Endothelial cell (in vitro differentiated cells): ENCODE measurements around the gene PTAFR. TPM values are rescaled to one million over a fixed set of nuclear protein-coding genes. Genes with fewer than 3 reads are reported as not detected.
"Not testable (repeated sequence)": the region's sequence is repeated elsewhere in the genome, so short reads cannot be mapped to it uniquely, and the experiment has no call there.

ENCODE experiments used
- DNase-seq: peaks from one replicate; pipeline ENCODE4 v3.0.0; 2021; ENCODE audit warnings: low spot score
- H3K27ac Mint-ChIP-seq: one replicate; pipeline ENCODE4 v1.8.0; 2021; ENCODE audit warnings: mixed read lengths, inconsistent platforms; ENCODE audit not compliant: unreplicated experiment
- H3K27me3 Mint-ChIP-seq: one replicate; pipeline ENCODE4 v1.8.0; 2021; ENCODE audit warnings: mild to moderate bottlenecking, moderate library complexity, mixed read lengths, inconsistent platforms; ENCODE audit not compliant: unreplicated experiment
- H3K36me3 Mint-ChIP-seq: one replicate; pipeline ENCODE4 v1.8.0; 2021; ENCODE audit warnings: mild to moderate bottlenecking, low read depth, mixed read lengths, inconsistent platforms; ENCODE audit not compliant: unreplicated experiment
- H3K4me1 Mint-ChIP-seq: one replicate; pipeline ENCODE4 v1.8.0; 2021; ENCODE audit warnings: mild to moderate bottlenecking, mixed read lengths, inconsistent platforms; ENCODE audit not compliant: unreplicated experiment
- H3K4me3 Mint-ChIP-seq: one replicate; pipeline ENCODE4 v1.8.0; 2021; ENCODE audit warnings: mild to moderate bottlenecking, mixed read lengths, inconsistent platforms; ENCODE audit not compliant: unreplicated experiment
- H3K9me3 Mint-ChIP-seq: one replicate; pipeline ENCODE4 v1.8.0; 2021; ENCODE audit warnings: mixed read lengths, inconsistent platforms; ENCODE audit not compliant: unreplicated experiment
- CTCF ChIP-seq: fragments of 200-600 bp; sonication (generic); IDR thresholded peaks from one replicate; pipeline ENCODE4 v1.5.0; 2021; ENCODE audit warnings: antibody characterized with exemption; ENCODE audit not compliant: unreplicated experiment
- total RNA-seq: library from RNA; stranded (reverse); fragmentation: NEBNext Ultra II Directional; extraction: Animal tissue kit (Norgen Biotek cat#: 25700); gene quantifications from one replicate; pipeline ENCODE4 v1.2.1, GENCODE V29; 2021; ENCODE audit not compliant: unreplicated experiment

PTAFR gene
- total RNA-seq, 1 donor from 2014 or later, result 0.72 TPM

DNA sequence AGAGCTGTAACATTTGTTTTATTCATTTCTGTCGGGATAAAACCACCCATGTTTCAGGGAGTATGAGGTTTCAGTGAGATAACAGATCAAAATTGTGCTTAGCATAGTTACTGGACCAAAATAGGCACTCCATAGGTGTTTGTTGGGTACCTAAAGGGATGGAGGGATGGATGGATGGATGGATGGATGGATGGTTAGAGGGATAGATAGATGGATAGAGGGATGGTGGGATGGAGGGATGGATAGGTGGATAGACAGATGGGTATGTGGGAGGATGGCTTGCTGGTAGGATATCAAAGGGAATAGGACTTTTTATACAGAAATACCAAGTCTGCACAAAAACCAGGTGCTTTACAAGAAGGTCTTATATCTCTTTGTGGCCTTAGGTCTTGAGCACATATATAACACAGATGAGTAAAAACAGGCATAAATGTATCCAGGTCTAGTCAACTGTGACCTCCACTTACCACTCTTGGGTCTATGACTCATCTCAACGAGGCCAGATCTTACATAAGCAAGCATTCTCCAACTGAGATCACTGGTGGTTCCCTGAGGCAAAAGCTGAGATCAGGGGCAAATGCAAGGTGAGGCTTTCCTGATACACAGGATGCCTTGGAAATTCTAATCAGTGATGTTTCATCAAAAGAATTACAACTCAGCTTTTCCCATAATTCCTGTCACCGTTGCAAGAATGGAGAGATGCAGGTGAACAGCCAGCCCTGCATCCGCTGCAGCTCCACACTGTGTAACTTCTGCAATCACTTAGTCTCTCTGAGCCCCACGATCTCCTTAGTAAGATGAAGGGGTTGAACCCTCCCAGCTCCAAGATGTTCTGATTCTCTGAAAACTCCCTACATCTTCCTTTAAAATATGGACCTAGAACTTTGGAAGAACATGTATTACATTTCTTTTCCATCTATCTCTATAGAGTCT, 32.0 kb downstream of the PTAFR start:
- Mint-ChIP-seq H3K27me3 (no peaks in the 10 kb centered on the region), H3K36me3 (no peaks in the 10 kb centered on the region), H3K4me3 (no peak overlapping the region), H3K9me3 (no peaks in the 10 kb centered on the region), H3K27ac (no peak overlapping the region), H3K4me1 (peaks cover 13% of the 10 kb centered on the region)
- no peak for TF ChIP-seq CTCF
- no peak for DNase-seq

DNA sequence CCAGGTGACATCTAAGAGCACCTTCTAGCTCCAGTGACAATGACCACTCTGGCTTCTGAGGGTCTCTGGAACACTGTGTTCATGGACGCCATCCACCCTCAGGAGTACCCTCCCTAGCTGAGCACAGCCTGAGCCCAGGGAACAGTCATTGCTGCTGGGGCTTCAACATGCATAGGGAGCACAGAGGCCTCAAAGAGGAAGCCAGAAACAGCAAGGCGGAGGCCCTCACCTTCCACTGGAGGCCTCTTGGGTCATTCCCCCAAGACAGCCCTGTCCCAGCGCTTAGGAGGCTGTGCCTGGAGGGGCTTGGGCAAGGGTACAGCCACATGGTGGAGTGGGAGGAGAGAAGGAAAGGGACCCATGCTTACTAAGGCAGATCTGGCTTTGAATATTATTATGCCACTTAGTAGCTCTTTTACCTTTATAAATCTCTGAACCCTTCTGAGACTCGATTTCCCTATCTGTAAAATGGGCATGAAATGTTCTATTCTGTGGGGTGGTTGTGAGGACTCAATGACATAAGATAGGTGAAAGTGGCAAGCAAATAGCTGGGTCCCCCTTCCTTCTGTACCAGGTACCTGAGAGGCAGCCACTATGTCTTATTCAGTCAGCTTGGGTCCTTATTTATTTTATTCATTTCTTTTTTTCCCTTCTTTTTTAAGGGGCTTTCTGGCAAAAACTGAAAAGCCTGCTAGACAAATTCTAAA, 32.8 kb downstream of the PTAFR start:
- Mint-ChIP-seq H3K4me1 (peaks cover 16% of the 10 kb centered on the region), H3K27ac (no peak overlapping the region), H3K36me3 (no peaks in the 10 kb centered on the region), H3K27me3 (no peaks in the 10 kb centered on the region), H3K4me3 (no peak overlapping the region), H3K9me3 (no peaks in the 10 kb centered on the region)
- no peak for TF ChIP-seq CTCF
- no peak for DNase-seq

GRCh38 chr1:28141685-28142084, 34.8 kb downstream of the PTAFR start:
- peak overlapping the region; percentile 12 for H3K4me3 Mint-ChIP-seq
- peaks cover 15% of the 10 kb centered on the region for H3K4me1 Mint-ChIP-seq
- peaks cover 1% of the 10 kb centered on the region for H3K27me3 Mint-ChIP-seq
- no peak for DNase-seq
- H3K27ac Mint-ChIP-seq, result no peak overlapping the region
- no peaks in the 10 kb centered on the region for H3K36me3 Mint-ChIP-seq
- no peak for TF ChIP-seq CTCF
- H3K9me3 Mint-ChIP-seq, result no peaks in the 10 kb centered on the region

GRCh38 chr1:28139866-28140265, 36.6 kb downstream of the PTAFR start:
- H3K4me3 Mint-ChIP-seq, result not testable (repeated sequence)
- peak overlapping the region; percentile 16 for H3K27ac Mint-ChIP-seq

GRCh38 chr1:28139025-28139712, 37.3 kb downstream of the PTAFR start:
- Mint-ChIP-seq H3K4me1 (peaks cover 18% of the 10 kb centered on the region), H3K36me3 (no peaks in the 10 kb centered on the region), H3K9me3 (no peaks in the 10 kb centered on the region), H3K4me3 (no peak overlapping the region), H3K27ac (peak overlapping the region; percentile 16), H3K27me3 (peaks cover 3% of the 10 kb centered on the region)
- no peak for TF ChIP-seq CTCF
- no peak for DNase-seq

More at GRCh38 chr1:28139866-28140265, 36.6 kb downstream of the PTAFR start:
- H3K27me3 Mint-ChIP-seq, DNase-seq, H3K9me3 Mint-ChIP-seq, H3K36me3 Mint-ChIP-seq: not testable (repeated sequence)
- peaks cover 18% of the 10 kb centered on the region for H3K4me1 Mint-ChIP-seq
